Spleen (tissue), 7 donors: ENCODE measurements around the gene NHEJ1.

Experiments used
- CTCF ChIP-seq, 11 experiments: fragments of 200-600 bp in 7 of 11; fragments of 450-650 bp in 4 of 11; sonication (generic) in 4 of 11; IDR thresholded peaks in 8 of 11; conservative IDR thresholded peaks in 3 of 11; 1 replicate in 7 of 11; 2 replicates in 4 of 11; pipeline versions ENCODE4 v1.4.0 to v1.8.0; 2016 to 2021; ENCODE audit warnings: antibody characterized with exemption in 11 of 11, inconsistent platforms in 4 of 11, mild to moderate bottlenecking in 1 of 11
- POLR2A ChIP-seq, 3 donors: fragments of 450-650 bp; IDR thresholded peaks; one replicate each; pipeline ENCODE4 v1.5.1; 2017; ENCODE audit warnings: antibody characterized with exemption in 3 of 3, mild to moderate bottlenecking in 1 of 3
- POLR2AphosphoS5 ChIP-seq, 3 donors: sonication (generic); formaldehyde crosslinking; IDR thresholded peaks; one replicate each; pipeline ENCODE4 v1.5.1; 2017; ENCODE audit warnings: antibody characterized with exemption in 3 of 3
- donor health status: DM: no; HTN: no; CAD: no; lungs with moderate emphysema.
- donor health status: DM: no; HTN: no; CAD: no.
- donor health status: DM: no; HTN: no; CAD: no.

- TF ChIP-seq CTCF (IDR thresholded peaks at IDR 0.05 in 8 of 11, conservative IDR thresholded peaks at IDR 0.05 in 3 of 11), result no peak
- TF ChIP-seq POLR2AphosphoS5 (IDR thresholded peaks at IDR 0.05), result no peak
- no peak for TF ChIP-seq POLR2A (IDR thresholded peaks at IDR 0.05)
These were observed 118.5 kb downstream of the NHEJ1 start for GRCh38 chr2:219042157-219042556.
